HCT116 (cell line): ENCODE results near the gene TOB2. TPM values are rescaled to one million over a fixed set of nuclear protein-coding genes. Genes with fewer than 3 reads are reported as not detected.
A peak's percentile ranks its signal among the peaks of the same experiment; 100 is the strongest.
"Not testable (repeated sequence)": the region's sequence is repeated elsewhere in the genome, so short reads cannot be mapped to it uniquely, and the experiment has no call there.

Experiments used
- ATAC-seq: fragments of 200-7000 bp; cut with Tn5 transposase; 2 replicates; pipeline ENCODE4 v1.9.1; 2020; ENCODE audit warnings: mild to moderate bottlenecking, moderate library complexity
- BruUV-seq: library from RNA; stranded (reverse); fragments of 400-500 nt; replicated peaks from 2 replicates; lab custom pipeline; 2021; lab: Mats Ljungman, UMichigan
- CTCF ChIA-PET: fragments of 300-600 bp; sonication (Branson Sonifier 250); formaldehyde crosslinking; loops from one replicate; lab custom pipeline; 2021; ENCODE audit warnings: antibody characterized with exemption; lab: Charles Lee
- POLR2A ChIA-PET: fragments of 300-600, 350-600 bp; sonication (Branson Sonifier 250); formaldehyde crosslinking; loops from one replicate; lab custom pipeline; 2021; ENCODE audit warnings: antibody characterized with exemption; lab: Charles Lee
- RAD21 ChIA-PET, 2 experiments: fragments of 300-600 bp; sonication (Branson Sonifier 250); formaldehyde crosslinking; loops; one replicate each; lab custom pipeline; 2023; ENCODE audit warnings: low total read pairs in 2 of 2; ENCODE audit not compliant: uncharacterized antibody in 2 of 2, unreplicated experiment in 2 of 2, low non-redundant PET in 1 of 2; lab: Charles Lee
- DNase-seq: peaks from one replicate; pipeline ENCODE4 v3.0.0-alpha.2; 2010; ENCODE audit warnings: low read depth, low spot score
- H2AFZ ChIP-seq: fragments of 200-600 bp; shearing (Covaris generic), sonication (generic); 2 replicates; pipeline ENCODE4 v1.6.1; 2017; ENCODE audit warnings: low read depth, mixed run types, mixed read lengths, antibody characterized with exemption, low read length; ENCODE audit not compliant: poor library complexity, severe bottlenecking
- H3K27ac ChIP-seq: 2 replicates; pipeline ENCODE4 v1.5.1; 2012; ENCODE audit warnings: low read depth, low read length
- H3K27me3 ChIP-seq: fragments of 200-600 bp; sonication (generic); 2 replicates; pipeline ENCODE4 v1.6.1; 2016; ENCODE audit warnings: mixed run types, low read length, mixed read lengths; ENCODE audit not compliant: insufficient read depth
- H3K36me3 ChIP-seq, 2 experiments: fragments of 200-500 bp in 1 of 2; fragments of 200-600 bp in 1 of 2; sonication (Bioruptor generic) in 1 of 2; sonication (generic) in 1 of 2; 2 replicates each; pipeline versions ENCODE4 v1.5.1 to v1.6.1; 2014 to 2016; ENCODE audit warnings: low read length in 2 of 2, inconsistent platforms in 1 of 2, mixed read lengths in 1 of 2, mixed run types in 1 of 2; ENCODE audit not compliant: insufficient read depth in 2 of 2, control insufficient read depth in 1 of 2
- H3K4me1 ChIP-seq, 2 experiments: fragments of 200-600 bp in 1 of 2; sonication (generic) in 1 of 2; 2 replicates each; pipeline versions ENCODE4 v1.5.1 to v1.6.1; 2012 to 2017; ENCODE audit warnings: low read length in 2 of 2, inconsistent platforms in 1 of 2, mild to moderate bottlenecking in 1 of 2, mixed read lengths in 1 of 2, mixed run types in 1 of 2, moderate library complexity in 1 of 2; ENCODE audit not compliant: insufficient read depth in 2 of 2, control insufficient read depth in 1 of 2
- H3K4me2 ChIP-seq: fragments of 200-600 bp; sonication (generic); 2 replicates; pipeline ENCODE4 v1.6.1; 2017; ENCODE audit warnings: mixed run types, low read length, mixed read lengths
- H3K4me3 ChIP-seq, 2 experiments: fragments of 200-600 bp in 1 of 2; sonication (generic) in 1 of 2; replicated peaks in 1 of 2; 2 replicates each; pipeline ENCODE4 v1.5.1; 2011 to 2016; ENCODE audit warnings: low read length in 2 of 2, control low read depth in 1 of 2, low read depth in 1 of 2, mild to moderate bottlenecking in 1 of 2, mixed read lengths in 1 of 2, mixed run types in 1 of 2
- H3K79me2 ChIP-seq: fragments of 200-600 bp; sonication (generic); 2 replicates; pipeline ENCODE4 v1.6.1; 2017; ENCODE audit warnings: mild to moderate bottlenecking, mixed run types, low read length, moderate library complexity, mixed read lengths; ENCODE audit not compliant: insufficient read depth
- H3K9ac ChIP-seq: fragments of 200-600 bp; sonication (generic); 2 replicates; pipeline ENCODE4 v1.6.1; 2016; ENCODE audit warnings: low read length, mixed read lengths
- H3K9me2 ChIP-seq: fragments of 200-600 bp; sonication (generic), shearing (Covaris generic); 2 replicates; pipeline ENCODE4 v1.6.1; 2017; ENCODE audit warnings: mixed run types, mild to moderate bottlenecking, moderate library complexity; ENCODE audit not compliant: insufficient read depth
- H3K9me3 ChIP-seq, 2 experiments: fragments of 200-500 bp in 1 of 2; fragments of 200-600 bp in 1 of 2; sonication (Bioruptor generic) in 1 of 2; sonication (generic) in 1 of 2; 2 replicates each; pipeline ENCODE4 v1.6.1; 2014 to 2017; ENCODE audit warnings: low read length in 2 of 2, mixed read lengths in 2 of 2, inconsistent platforms in 1 of 2, low read depth in 1 of 2, mild to moderate bottlenecking in 1 of 2, mixed run types in 1 of 2, moderate library complexity in 1 of 2; ENCODE audit not compliant: control insufficient read depth in 1 of 2, insufficient read depth in 1 of 2
- H4K20me1 ChIP-seq: fragments of 200-600 bp; sonication (generic), shearing (Covaris generic); 2 replicates; pipeline ENCODE4 v1.6.1; 2017; ENCODE audit warnings: mixed run types, mild to moderate bottlenecking, moderate library complexity; ENCODE audit not compliant: insufficient read depth
- CBX3 ChIP-seq: IDR thresholded peaks from 2 replicates; pipeline ENCODE4 v1.6.1; 2012; ENCODE audit warnings: low read depth
- EGR1 ChIP-seq: IDR thresholded peaks from 2 replicates; pipeline ENCODE4 v1.6.1; 2012; ENCODE audit warnings: low read depth
- EZH2 ChIP-seq: fragments of 200-600 bp; sonication (generic); IDR thresholded peaks from 2 replicates; pipeline ENCODE4 v1.6.1; 2017; ENCODE audit warnings: antibody characterized with exemption, mixed run types
- FOSL1 ChIP-seq: IDR thresholded peaks from 2 replicates; pipeline ENCODE4 v1.6.1; 2012; ENCODE audit warnings: low read depth
- JUND ChIP-seq: IDR thresholded peaks from 2 replicates; pipeline ENCODE4 v1.6.1; 2012
- POLR2AphosphoS5 ChIP-seq: IDR thresholded peaks from 2 replicates; pipeline ENCODE4 v1.6.1; 2011; ENCODE audit warnings: mild to moderate bottlenecking, low read depth, low read length, moderate library complexity
- RAD21 ChIP-seq: IDR thresholded peaks from 2 replicates; pipeline ENCODE4 v1.6.1; 2012; ENCODE audit warnings: low read depth, mild to moderate bottlenecking
- YY1 ChIP-seq: IDR thresholded peaks from 2 replicates; pipeline ENCODE4 v1.6.1; 2011; ENCODE audit warnings: low read length, low read depth, moderate library complexity, mild to moderate bottlenecking; ENCODE audit not compliant: insufficient replicate concordance; ENCODE audit errors: extremely low read depth
- intact Hi-C: fragments of 100-400 bp; cut with micrococcal nuclease; formaldehyde crosslinking; loops from 2 replicates; pipeline ENCODE4 v1.10.0; 2022
- total RNA-seq: library from RNA; stranded (reverse); gene quantifications from one replicate; pipeline ENCODE4 v1.2.1, GENCODE V29; 2021; ENCODE audit not compliant: unreplicated experiment
- TF ChIP-seq, protein P1 (sequence below): IDR thresholded peaks from 2 replicates; pipeline ENCODE4 v1.6.1; 2012; ENCODE audit warnings: low read depth
- TF ChIP-seq, protein P2 (sequence below): IDR thresholded peaks from 2 replicates; pipeline ENCODE4 v1.6.1; 2012
- TF ChIP-seq, protein P3 (sequence below), 3 experiments: fragments of 200-600 bp in 1 of 3; sonication (generic) in 1 of 3; IDR thresholded peaks in 2 of 3; conservative IDR thresholded peaks in 1 of 3; 2 replicates each; pipeline ENCODE4 v1.5.1; 2012 to 2017; ENCODE audit warnings: low read depth in 2 of 3, low read length in 2 of 3, antibody characterized with exemption in 1 of 3, borderline replicate concordance in 1 of 3, control low read depth in 1 of 3, mild to moderate bottlenecking in 1 of 3, mixed read lengths in 1 of 3, mixed run types in 1 of 3, moderate library complexity in 1 of 3; ENCODE audit not compliant: insufficient read depth in 1 of 3

The TOB2 gene
- total RNA-seq, 1 experiment from 2014 or later = 55.2 TPM

DNA sequence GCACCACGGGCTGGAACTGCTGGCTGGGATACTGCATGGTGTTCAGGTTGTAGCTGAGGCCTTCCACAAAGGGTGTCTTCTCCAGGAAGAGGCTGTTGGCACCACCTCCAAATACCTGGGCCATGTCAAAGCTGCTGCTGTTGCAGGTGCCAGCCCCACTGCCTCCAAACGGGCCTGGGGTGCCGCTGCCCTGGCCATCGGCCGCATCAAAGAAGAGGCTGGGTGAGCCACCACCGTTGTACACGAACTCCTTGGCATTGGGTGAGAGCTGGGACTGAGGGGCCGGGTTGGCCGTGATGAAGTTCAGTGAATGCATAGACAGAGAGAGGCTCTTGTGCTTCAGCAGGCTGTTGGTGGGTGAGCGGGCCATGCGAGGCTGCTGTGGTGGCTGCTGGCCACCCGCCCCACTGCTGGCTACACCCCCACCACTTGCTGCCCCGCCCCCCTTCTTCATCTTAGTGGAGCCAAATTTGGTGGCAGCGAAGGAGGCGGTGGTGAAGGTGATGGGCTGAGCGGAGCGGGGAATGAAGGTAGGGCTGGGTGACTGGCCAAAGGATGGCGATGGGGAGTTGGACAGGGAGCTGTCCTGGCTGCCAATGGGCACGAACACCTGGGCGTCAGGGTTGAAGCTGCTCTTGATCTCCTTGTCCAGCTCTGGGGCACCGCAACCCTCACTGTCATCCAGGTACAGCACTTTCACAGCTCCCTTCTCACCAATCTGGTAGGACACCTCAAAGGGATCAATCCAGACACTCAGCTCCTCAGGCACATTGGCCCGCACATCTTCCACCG lies 10.1 kb downstream of the TOB2 start (continued):
- TF ChIP-seq, protein P1, sequence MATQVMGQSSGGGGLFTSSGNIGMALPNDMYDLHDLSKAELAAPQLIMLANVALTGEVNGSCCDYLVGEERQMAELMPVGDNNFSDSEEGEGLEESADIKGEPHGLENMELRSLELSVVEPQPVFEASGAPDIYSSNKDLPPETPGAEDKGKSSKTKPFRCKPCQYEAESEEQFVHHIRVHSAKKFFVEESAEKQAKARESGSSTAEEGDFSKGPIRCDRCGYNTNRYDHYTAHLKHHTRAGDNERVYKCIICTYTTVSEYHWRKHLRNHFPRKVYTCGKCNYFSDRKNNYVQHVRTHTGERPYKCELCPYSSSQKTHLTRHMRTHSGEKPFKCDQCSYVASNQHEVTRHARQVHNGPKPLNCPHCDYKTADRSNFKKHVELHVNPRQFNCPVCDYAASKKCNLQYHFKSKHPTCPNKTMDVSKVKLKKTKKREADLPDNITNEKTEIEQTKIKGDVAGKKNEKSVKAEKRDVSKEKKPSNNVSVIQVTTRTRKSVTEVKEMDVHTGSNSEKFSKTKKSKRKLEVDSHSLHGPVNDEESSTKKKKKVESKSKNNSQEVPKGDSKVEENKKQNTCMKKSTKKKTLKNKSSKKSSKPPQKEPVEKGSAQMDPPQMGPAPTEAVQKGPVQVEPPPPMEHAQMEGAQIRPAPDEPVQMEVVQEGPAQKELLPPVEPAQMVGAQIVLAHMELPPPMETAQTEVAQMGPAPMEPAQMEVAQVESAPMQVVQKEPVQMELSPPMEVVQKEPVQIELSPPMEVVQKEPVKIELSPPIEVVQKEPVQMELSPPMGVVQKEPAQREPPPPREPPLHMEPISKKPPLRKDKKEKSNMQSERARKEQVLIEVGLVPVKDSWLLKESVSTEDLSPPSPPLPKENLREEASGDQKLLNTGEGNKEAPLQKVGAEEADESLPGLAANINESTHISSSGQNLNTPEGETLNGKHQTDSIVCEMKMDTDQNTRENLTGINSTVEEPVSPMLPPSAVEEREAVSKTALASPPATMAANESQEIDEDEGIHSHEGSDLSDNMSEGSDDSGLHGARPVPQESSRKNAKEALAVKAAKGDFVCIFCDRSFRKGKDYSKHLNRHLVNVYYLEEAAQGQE = no peak
- TF ChIP-seq JUND = no peak
- TF ChIP-seq, all 23 proteins: peak for 0

DNA sequence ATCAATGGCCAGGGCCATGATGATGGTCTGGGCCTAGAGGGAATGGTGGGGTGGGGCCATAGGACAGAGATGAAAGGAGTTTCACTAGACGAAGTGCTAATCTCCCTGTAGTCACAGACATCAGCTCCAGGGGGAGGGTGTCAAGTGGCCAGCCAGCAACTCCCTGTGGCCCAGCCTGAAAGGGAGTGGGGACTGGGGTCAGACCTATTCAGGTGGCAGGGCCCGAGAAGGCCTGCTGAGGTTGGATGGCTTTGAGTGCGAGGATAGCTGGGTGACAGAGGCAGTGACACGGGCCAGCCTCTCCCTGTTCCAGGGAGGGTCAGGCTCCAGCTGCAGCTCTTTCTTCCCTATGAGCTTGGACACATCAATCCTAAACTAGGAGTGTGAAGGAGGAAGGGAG lies 11.0 kb downstream of the TOB2 start:
- no peak for DNase-seq
- Histone ChIP-seq H3K4me3 (no peak overlapping the region), H3K4me2 (no peak overlapping the region), H3K9ac (no peak overlapping the region), H3K27ac (no peak overlapping the region), H3K9me3 (no peaks in the 10 kb centered on the region), H2AFZ (no peak overlapping the region), H3K27me3 (no peaks in the 10 kb centered on the region), H3K9me2 (no peaks in the 10 kb centered on the region), H4K20me1 (peaks cover 4% of the 10 kb centered on the region; the same call in 1 of the 2 replicates), H3K79me2 (peaks cover 61% of the 10 kb centered on the region), H3K4me1 (no peaks in the 10 kb centered on the region), H3K36me3 (peaks cover 26 to 27% of the 10 kb centered on the region in 2 experiments; a peak in 3 of 4 replicates)
- no peak for ATAC-seq
- POLR2A ChIA-PET = interaction anchor here (1.5 kb wide), 1 partner anchor 11 kb away, joined by 8 read pairs; the partner anchor contains the start of gene TOB2
- intact Hi-C loops = no loop called here
- CTCF ChIA-PET = no interaction called here
- no TSS peak for BruUV-seq
- RAD21 ChIA-PET = no interaction called here
- peak; percentile 19 for TF ChIP-seq POLR2AphosphoS5
- TF ChIP-seq, protein P2, sequence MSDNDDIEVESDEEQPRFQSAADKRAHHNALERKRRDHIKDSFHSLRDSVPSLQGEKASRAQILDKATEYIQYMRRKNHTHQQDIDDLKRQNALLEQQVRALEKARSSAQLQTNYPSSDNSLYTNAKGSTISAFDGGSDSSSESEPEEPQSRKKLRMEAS = no peak
- no peak for TF ChIP-seq RAD21
- TF ChIP-seq FOSL1 = no peak
- no peak for TF ChIP-seq YY1
- TF ChIP-seq EZH2 = no peak
- TF ChIP-seq, protein P3, sequence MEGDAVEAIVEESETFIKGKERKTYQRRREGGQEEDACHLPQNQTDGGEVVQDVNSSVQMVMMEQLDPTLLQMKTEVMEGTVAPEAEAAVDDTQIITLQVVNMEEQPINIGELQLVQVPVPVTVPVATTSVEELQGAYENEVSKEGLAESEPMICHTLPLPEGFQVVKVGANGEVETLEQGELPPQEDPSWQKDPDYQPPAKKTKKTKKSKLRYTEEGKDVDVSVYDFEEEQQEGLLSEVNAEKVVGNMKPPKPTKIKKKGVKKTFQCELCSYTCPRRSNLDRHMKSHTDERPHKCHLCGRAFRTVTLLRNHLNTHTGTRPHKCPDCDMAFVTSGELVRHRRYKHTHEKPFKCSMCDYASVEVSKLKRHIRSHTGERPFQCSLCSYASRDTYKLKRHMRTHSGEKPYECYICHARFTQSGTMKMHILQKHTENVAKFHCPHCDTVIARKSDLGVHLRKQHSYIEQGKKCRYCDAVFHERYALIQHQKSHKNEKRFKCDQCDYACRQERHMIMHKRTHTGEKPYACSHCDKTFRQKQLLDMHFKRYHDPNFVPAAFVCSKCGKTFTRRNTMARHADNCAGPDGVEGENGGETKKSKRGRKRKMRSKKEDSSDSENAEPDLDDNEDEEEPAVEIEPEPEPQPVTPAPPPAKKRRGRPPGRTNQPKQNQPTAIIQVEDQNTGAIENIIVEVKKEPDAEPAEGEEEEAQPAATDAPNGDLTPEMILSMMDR (IDR thresholded peaks at IDR 0.05 in 2 of 3, conservative IDR thresholded peaks at IDR 0.05 in 1 of 3; ENCODE audit: borderline replicate concordance in 1 of 3, insufficient read depth in 1 of 3, low read depth in 2 of 3, low read length in 2 of 3) = no peak
- TF ChIP-seq CBX3 = no peak
- TF ChIP-seq EGR1 = no peak

DNA sequence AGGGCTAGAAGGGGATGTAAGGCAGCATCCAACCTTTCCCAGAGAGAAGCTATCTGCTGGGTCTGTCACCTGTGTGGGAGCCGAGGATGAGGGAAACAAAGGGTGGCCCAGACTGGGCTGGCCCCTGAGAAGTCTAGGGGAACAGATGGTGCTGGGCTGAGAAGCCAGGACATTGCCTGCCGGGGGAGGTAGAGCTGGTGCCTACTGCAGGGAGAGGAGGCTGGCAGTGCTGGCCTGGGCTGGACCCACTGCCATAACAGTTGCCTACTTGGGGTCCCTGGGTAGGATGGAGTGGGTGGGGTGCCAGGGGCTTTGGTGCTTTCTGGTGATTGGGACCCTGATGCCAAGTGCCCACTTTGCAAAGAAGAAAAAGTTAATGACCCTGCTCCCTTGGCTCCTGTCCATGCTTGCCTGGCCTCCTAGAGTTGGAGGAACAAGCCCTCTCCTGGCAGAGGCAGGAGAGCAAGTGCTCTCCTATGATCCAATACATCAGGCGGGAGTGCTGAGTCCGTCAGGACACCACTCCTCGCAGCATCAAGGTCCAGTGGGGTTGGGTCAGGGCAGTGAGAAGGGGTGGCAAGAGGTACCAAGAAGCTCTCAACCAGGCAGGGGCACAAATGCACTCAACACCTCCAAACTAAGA lies 12.1 kb downstream of the TOB2 start:
- POLR2A ChIA-PET, CTCF ChIA-PET, DNase-seq, H3K27me3 ChIP-seq, H3K9me3 ChIP-seq, intact Hi-C loops, H3K9ac ChIP-seq, H3K27ac ChIP-seq, H2AFZ ChIP-seq, BruUV-seq, ATAC-seq, H3K4me2 ChIP-seq, H4K20me1 ChIP-seq, H3K9me2 ChIP-seq, H3K4me3 ChIP-seq, H3K4me1 ChIP-seq, RAD21 ChIA-PET: not testable (repeated sequence)
- Histone ChIP-seq H3K79me2 (peaks cover 50% of the 10 kb centered on the region), H3K36me3 (peaks cover 26 to 27% of the 10 kb centered on the region in 2 experiments; a peak in 3 of 4 replicates)
